Right lobe of liver (tissue), 4 donors: ENCODE data around the gene TELO2.

Experiments used
- CTCF ChIP-seq, 4 donors: fragments of 200-600 bp in 3 of 4; fragments of 450-650 bp in 1 of 4; IDR thresholded peaks; one replicate each; pipeline versions ENCODE4 v1.5.1 to v1.8.0; 2016 to 2022; ENCODE audit warnings: antibody characterized with exemption in 4 of 4, mild to moderate bottlenecking in 2 of 4
- POLR2A ChIP-seq: fragments of 450-650 bp; IDR thresholded peaks from one replicate; pipeline ENCODE4 v1.6.1; 2017; ENCODE audit warnings: antibody characterized with exemption, mild to moderate bottlenecking
- donor health status: DM: no; HTN: no; CAD: no.
- donor health status: DM: no; HTN: no; CAD: no.
- donor health status: DM: no; HTN: yes; CAD: no.

GRCh38 chr16:1497014-1497598, 3.9 kb downstream of the TELO2 start:
- no peak for TF ChIP-seq CTCF (IDR thresholded peaks at IDR 0.05)
- TF ChIP-seq POLR2A = no peak
